HEK293T (cell line): Measurements from ENCODE around the gene FABP6.

Source experiments
- CTCF ChIA-PET: fragments of 350-600 bp; formaldehyde crosslinking; extraction: SDS; loops from one replicate; lab custom pipeline; 2021; ENCODE audit warnings: antibody characterized with exemption, inconsistent platforms; lab: Yijun Ruan, JAX
- POLR2A ChIA-PET: fragments of 350-600 bp; formaldehyde crosslinking; extraction: SDS; loops from one replicate; lab custom pipeline; 2020; ENCODE audit warnings: antibody characterized with exemption, inconsistent platforms; lab: Yijun Ruan, JAX
- DNase-seq: peaks from one replicate; pipeline ENCODE4 v3.0.0; 2012; ENCODE audit warnings: mixed read lengths; ENCODE audit errors: extremely low spot score
- ARNT ChIP-seq: fragments of 450-650 bp; IDR thresholded peaks from 2 replicates; pipeline ENCODE4 v1.6.1; 2017; ENCODE audit warnings: mild to moderate bottlenecking
- BHLHE40 ChIP-seq: fragments of 450-650 bp; IDR thresholded peaks from 2 replicates; pipeline ENCODE4 v1.6.1; 2016; ENCODE audit warnings: mild to moderate bottlenecking, moderate library complexity, borderline replicate concordance
- CTBP1 ChIP-seq: fragments of 450-650 bp; IDR thresholded peaks from 2 replicates; pipeline ENCODE4 v1.6.1; 2016; ENCODE audit warnings: borderline replicate concordance
- ELF4 ChIP-seq: fragments of 450-650 bp; IDR thresholded peaks from 2 replicates; pipeline ENCODE4 v1.6.1; 2017; ENCODE audit warnings: antibody characterized with exemption
- FOXA1 ChIP-seq: fragments of 450-650 bp; IDR thresholded peaks from 2 replicates; pipeline ENCODE4 v1.6.1; 2016; ENCODE audit warnings: mild to moderate bottlenecking
- FOXK2 ChIP-seq: fragments of 450-650 bp; IDR thresholded peaks from 2 replicates; pipeline ENCODE4 v1.6.1; 2016; ENCODE audit warnings: mild to moderate bottlenecking
- FOXM1 ChIP-seq: fragments of 450-650 bp; IDR thresholded peaks from 2 replicates; pipeline ENCODE4 v1.6.1; 2017; ENCODE audit warnings: mild to moderate bottlenecking, borderline replicate concordance
- HDGF ChIP-seq: fragments of 450-650 bp; IDR thresholded peaks from 2 replicates; pipeline ENCODE4 v1.6.1; 2017; ENCODE audit warnings: antibody characterized with exemption, borderline replicate concordance
- L3MBTL2 ChIP-seq: fragments of 450-650 bp; conservative IDR thresholded peaks from 2 replicates; pipeline ENCODE4 v1.6.1; 2016; ENCODE audit warnings: mild to moderate bottlenecking
- LEF1 ChIP-seq: fragments of 450-650 bp; IDR thresholded peaks from 2 replicates; pipeline ENCODE4 v1.6.1; 2017; ENCODE audit warnings: mild to moderate bottlenecking, borderline replicate concordance
- NFRKB ChIP-seq: fragments of 450-650 bp; IDR thresholded peaks from 2 replicates; pipeline ENCODE4 v1.6.1; 2016; ENCODE audit warnings: mild to moderate bottlenecking, moderate library complexity
- SP1 ChIP-seq: fragments of 450-650 bp; IDR thresholded peaks from 2 replicates; pipeline ENCODE4 v1.6.1; 2017
- SUZ12 ChIP-seq: fragments of 450-650 bp; IDR thresholded peaks from 2 replicates; pipeline ENCODE4 v1.6.1; 2016; ENCODE audit warnings: mild to moderate bottlenecking
- TARDBP ChIP-seq: fragments of 450-650 bp; IDR thresholded peaks from 2 replicates; pipeline ENCODE4 v1.6.1; 2016
- ZNF384 ChIP-seq: fragments of 450-650 bp; IDR thresholded peaks from 2 replicates; pipeline ENCODE4 v1.6.1; 2016
- TF ChIP-seq, protein P1 (sequence below): fragments of 450-650 bp; IDR thresholded peaks from 2 replicates; pipeline ENCODE4 v1.6.1; 2016

The FABP6 gene, protein sequence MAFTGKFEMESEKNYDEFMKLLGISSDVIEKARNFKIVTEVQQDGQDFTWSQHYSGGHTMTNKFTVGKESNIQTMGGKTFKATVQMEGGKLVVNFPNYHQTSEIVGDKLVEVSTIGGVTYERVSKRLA

DNA sequence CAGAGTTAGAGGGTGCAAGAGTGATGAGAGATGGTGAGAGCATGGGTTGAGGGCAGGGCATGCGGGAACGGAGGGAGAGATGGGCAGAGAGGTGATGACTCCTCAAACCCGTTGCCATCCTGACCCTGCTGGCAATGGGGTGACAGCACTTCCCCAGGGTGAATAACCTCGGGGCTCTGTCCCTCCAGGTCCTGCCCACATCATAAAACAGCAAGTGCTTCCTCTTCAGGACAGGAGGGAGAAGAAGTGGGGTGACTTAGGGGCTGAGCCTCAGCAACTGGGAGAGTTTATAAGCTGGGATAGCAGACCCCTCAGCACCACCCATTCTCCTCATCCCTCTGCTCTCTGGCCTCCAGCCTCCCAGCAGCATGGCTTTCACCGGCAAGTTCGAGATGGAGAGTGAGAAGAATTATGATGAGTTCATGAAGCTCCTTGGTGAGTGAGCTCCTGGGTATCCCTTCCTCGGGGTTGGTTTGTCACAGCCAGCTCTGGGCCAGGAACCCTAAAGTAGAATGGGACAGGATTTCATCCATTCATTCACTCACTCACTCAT lies at the start of gene FABP6:
Gene FABP6, plus strand, starts transcription at position 317 of the 553 bp plus-strand sequence. Its CDS starts 52 bp downstream, at position 369.
- POLR2A ChIA-PET = no interaction called here
- TF ChIP-seq HDGF (no peak), SP1 (no peak), ARNT (no peak), FOXK2 (no peak), ZNF384 (no peak), SUZ12 (no peak), FOXM1 (no peak), FOXA1 (no peak), L3MBTL2 (no peak), CTBP1 (no peak), TARDBP (no peak), ELF4 (no peak), LEF1 (no peak), NFRKB (no peak), BHLHE40 (no peak)
- TF ChIP-seq, protein P1, sequence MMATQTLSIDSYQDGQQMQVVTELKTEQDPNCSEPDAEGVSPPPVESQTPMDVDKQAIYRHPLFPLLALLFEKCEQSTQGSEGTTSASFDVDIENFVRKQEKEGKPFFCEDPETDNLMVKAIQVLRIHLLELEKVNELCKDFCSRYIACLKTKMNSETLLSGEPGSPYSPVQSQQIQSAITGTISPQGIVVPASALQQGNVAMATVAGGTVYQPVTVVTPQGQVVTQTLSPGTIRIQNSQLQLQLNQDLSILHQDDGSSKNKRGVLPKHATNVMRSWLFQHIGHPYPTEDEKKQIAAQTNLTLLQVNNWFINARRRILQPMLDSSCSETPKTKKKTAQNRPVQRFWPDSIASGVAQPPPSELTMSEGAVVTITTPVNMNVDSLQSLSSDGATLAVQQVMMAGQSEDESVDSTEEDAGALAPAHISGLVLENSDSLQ = no peak
- CTCF ChIA-PET = no interaction called here

DNA sequence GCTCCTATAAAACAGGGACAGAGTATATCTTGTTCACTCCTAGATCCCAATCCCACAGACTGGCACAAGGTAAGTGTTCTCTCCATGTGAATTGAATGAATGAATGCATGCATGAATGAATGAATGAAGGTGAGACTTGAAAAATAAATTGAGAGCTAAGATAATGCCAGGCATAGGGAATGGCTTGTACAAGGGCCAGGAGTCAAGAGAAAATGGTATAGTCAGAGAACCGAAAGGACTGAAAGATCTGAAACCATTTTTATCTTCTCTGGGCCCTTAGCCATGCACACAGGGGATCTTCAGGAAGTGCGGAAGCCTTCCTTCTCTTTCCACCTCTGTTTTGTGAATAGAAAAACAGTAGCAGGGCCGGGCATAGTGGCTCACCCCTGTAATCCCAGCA lies 48.4 kb upstream of the FABP6 start:
- POLR2A ChIA-PET = no interaction called here
- no peak for DNase-seq
- CTCF ChIA-PET = interaction anchor here (0.6 to 0.8 kb wide), 2 partner anchors 17 to 699 kb away, joined by 3 read pairs; no protein-coding TSS in a partner anchor

More for the DNA sequence above, at the start of gene FABP6:
- no peak for DNase-seq

DNA sequence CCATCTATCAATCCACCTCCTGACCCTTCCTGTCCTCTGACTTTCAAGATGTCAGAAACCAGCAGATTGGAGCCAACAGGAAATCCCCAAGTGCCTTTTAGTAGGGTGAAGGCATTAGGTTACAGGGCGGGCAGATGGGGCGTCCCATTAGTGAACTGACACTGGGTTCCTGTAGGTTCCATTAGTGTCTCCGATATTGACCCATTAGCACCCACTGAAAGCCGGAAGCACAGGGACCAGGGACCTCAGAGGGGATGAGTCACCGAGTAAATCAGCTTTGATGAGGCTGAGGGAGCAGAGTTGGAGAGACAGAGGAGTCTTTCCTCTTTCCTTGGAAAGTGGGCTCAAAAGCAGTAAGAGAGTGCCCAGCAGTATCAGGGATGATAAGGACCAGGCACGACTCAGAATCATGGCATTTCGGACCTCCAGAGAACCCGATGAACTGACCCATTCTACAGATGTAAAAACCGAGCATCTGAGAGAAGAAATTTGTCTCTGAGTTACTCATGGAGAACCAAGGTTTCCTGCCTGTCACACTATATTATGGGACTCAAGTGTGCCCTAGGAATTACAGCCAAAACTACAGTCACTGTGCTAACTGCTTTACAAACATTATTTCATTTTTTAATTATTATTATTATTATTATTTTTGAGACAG lies 47.2 kb upstream of the FABP6 start:
- ChIA-PET CTCF (no interaction called here), POLR2A (no interaction called here)
- no peak for DNase-seq
- TF ChIP-seq SP1 (no peak), HDGF (no peak), ELF4 (no peak)

More for the DNA sequence above, 48.4 kb upstream of the FABP6 start:
- TF ChIP-seq CTBP1 (no peak), ARNT (no peak), ZNF384 (no peak), LEF1 (no peak), L3MBTL2 (no peak), SP1 (no peak), FOXM1 (no peak), NFRKB (no peak), SUZ12 (no peak), TARDBP (no peak), BHLHE40 (no peak)
- TF ChIP-seq, protein P1 = no peak

DNA sequence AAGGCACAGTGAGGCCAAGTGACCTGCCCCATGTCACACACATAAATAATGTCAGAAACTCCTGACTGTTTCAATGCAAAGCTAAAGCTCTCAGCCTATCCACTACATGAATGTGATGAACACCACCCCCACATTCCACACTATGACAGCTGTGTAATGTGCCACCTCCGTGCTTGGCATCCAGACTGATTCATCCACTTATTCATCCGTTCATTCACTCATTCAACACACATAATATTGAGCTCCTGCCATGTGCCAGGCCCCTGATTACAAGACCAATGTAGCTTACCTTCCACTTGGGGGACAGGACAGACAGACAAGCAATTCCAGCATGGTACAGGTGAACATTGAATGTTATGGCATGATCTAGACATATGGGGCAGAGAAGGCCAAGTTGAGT lies 46.2 kb upstream of the FABP6 start:
- CTCF ChIA-PET = no interaction called here
- TF ChIP-seq SP1 (no peak), HDGF (no peak), TARDBP (no peak), SUZ12 (no peak), ELF4 (no peak), FOXK2 (no peak)
- POLR2A ChIA-PET = no interaction called here
- no peak for DNase-seq

DNA sequence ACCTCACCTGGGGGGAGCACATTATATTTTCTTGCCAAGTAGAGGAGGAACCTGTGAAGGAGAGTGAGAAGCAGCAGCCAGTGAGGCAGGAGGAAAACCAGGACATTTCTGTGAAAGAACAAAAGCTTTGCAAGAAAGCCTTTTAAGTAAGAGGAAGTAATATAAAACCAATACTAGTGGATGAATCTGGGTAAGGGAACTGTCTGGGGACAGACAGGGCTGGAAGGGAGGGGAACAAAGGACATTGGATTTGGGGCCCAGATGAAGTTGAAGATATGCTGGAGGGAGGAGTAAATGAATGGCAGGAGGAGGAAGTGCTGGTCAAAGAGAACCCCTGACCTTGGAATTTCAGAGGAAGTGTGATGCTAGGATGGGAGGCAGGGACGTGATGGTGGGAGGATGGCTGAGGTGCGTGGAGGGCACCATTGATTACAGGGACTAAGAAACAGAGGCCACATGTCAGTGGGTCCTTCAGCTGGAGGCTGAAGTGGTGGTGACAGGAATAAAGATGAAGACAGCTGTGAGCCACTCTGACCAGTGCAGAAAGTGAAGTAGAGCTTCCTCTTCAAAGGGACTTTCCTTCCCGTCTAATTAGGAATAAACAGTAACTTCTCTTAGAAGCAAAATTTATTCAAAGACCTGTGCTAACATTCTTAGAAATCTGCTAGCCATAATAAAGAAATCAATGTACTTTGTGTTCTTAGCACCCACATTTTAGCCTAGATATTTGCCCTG lies 43.5 kb upstream of the FABP6 start:
- no peak for TF ChIP-seq FOXM1
- no peak for TF ChIP-seq SP1
- TF ChIP-seq L3MBTL2 = no peak
- TF ChIP-seq ELF4 = no peak
- no peak for TF ChIP-seq FOXA1
- TF ChIP-seq, protein P1 = no peak
- no peak for TF ChIP-seq ZNF384
- no peak for TF ChIP-seq LEF1
- no peak for TF ChIP-seq CTBP1
- TF ChIP-seq BHLHE40 = no peak
- no peak for DNase-seq
- ChIA-PET POLR2A (no interaction called here), CTCF (no interaction called here)

DNA sequence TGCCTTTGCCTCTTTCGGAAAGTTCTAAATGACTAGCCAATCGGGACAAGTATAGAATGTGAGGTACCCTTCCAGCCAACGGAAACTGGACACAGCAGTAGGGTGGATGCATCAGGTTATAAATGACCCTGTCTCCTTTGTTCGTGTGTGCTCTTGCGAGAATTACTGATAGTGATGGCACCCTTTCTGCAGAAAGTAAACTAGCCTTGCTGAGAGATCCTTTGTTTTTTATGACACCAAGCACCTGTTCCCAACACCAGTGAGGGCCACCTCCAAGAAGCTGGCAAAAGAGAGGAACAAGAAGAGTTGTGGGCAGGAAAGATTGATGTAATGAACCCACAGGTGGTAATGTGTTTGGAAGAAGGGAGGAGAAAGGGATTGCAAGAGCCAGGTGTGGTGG lies 42.8 kb upstream of the FABP6 start:
- POLR2A ChIA-PET = no interaction called here
- DNase-seq = no peak
- TF ChIP-seq SP1 (no peak), L3MBTL2 (no peak), LEF1 (no peak), ELF4 (no peak), FOXK2 (no peak), TARDBP (no peak), ARNT (no peak), ZNF384 (no peak), BHLHE40 (no peak), FOXA1 (no peak), NFRKB (no peak), FOXM1 (no peak), SUZ12 (no peak), HDGF (no peak), CTBP1 (no peak)
- TF ChIP-seq, protein P1 = no peak
- CTCF ChIA-PET = no interaction called here
